SIG-M5 treated with dmso at 0.1 percent for 504 hours (cell line): ENCODE results near the gene UGT1A3.

Experiments
- DNase-seq: peaks from one replicate; lab custom pipeline; 2025; ENCODE audit not compliant: unreplicated experiment; lab: John Stamatoyannopoulos, UW

The UGT1A3 gene

DNA sequence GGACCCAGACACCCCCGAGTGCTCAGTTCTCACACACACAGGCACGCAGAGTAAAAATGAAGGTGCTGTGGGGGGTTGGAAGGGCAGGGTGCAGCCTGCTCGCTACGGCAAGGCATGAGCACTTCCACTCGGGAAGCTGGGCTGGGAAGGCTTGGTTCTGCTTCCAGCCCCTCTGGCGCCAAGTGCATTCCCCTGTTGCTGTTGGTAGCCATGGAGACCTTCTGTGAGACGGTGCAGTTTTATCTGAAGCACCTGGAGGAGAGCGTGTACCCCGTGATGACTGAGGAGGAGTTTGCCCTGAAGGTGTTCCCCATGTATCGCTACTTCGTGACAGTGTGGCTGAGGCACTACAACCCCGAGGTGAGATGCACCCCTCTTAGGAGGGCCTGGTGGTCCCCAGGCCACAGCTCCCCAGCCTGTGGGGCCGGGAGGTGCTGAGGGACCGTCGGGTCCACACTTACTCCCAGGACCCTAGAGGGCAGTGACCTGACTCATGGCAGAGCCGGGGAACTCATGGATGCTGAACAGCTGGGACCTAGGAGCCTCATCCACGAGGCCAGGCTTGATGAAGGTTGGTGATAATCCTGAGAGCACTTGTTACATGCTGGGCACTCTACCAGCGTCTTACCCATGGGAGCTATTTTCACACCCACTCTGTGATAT is 64.8 kb downstream of the UGT1A3 start:
- DNase-seq, result no peak

DNA sequence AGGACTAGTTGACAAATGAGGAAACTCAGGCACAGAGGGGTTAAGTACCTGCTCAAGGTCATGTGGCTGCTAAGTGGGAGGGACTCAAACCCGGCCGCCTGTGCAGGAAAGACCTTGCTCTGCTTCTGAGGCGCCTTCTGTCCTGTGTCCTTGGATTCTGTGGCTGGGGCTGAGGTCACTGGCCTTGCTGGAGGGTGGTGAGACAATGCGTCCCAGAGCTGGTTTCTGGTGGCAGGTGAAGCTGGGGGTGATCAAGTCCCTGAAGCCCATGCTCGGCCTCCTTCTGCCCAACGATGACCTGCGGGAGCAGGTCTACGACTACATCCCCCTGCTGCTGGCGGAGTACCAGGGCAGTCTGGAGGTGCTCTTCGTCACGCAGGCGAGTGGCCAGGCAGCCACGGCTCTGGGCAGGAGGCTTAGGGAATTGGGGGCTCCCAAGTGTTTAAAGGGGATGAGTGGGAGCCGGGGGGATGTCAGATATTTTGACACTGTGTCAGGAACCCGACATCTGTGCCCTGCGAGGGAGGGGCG is 65.4 kb downstream of the UGT1A3 start:
- no peak for DNase-seq

DNA sequence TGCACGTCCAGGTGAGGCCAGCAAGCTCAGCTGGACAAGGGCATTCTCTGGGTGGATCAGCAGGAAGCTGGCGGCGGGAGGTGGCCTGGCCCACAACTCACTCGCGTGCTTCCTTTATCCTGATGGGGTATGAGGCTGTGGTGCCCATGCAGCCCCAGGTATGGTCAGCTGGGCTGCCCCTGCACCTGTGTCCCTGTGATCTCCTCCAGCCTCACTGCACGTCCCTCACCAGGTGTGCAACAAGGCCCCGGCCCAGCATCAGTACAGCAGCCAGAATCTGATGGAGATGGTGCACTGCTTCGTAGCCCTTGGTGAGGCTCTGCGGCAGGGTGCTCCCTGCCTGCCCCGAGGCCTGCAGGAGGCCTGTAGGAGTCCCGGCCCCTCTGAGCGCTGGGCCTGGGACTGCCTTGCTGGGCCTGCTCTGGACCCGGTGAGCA is 66.9 kb downstream of the UGT1A3 start:
- no peak for DNase-seq

DNA sequence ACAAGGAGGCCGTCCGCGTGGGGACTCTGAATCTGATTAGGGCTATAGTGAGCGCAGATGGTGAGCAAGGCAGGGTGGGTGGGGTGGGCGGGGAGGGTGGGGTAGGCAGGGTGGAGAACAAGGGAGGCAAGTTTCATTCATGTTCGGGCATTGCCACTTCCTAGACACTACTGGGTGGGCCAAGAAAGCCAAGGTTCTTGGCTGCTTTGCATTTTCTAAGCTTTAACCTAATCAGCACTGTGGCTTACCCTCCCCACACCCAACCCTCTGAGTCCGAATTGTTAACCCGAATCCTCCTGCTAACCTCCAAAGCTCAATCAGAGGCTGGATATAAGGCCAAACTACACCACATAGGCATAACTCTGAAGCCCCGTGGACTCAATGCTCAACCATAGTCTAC is 67.4 kb downstream of the UGT1A3 start:
- no peak for DNase-seq

DNA sequence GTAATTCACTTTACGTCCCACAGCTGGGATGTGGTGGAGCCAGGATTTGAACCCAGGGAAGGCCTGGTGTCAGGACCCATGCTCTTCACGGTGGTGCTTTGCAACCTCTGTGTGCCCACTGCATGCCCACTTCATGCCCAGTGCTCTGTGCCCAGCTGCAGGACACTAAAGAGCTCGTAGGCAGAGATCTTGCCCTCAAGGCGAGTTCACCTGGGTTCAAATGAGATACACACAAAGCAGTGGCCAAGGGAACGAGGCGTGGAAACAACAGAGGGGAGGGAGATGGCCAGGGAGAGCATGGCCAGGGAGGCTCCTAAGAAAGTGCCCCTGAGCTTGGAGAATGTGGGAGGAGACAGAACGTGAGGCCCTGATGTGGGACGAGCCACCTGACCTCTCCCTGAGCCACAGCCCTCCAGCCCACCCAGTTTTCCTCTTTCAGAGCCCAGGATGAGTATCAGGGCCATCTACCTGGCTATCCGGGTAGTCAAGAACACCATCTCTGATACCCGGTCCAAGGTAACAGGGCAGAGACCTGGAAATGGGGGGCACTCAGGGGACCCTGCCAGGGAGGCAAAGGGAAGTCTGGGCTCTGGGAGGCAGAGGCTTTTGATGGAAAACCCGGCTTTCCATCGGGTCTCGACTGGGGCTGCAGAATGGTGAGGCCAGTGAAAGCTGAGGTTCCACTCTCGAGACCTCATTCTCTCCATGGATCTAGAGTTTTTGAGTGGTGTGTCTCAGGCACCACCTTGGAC is 69.7 kb downstream of the UGT1A3 start:
- DNase-seq, result no peak

DNA sequence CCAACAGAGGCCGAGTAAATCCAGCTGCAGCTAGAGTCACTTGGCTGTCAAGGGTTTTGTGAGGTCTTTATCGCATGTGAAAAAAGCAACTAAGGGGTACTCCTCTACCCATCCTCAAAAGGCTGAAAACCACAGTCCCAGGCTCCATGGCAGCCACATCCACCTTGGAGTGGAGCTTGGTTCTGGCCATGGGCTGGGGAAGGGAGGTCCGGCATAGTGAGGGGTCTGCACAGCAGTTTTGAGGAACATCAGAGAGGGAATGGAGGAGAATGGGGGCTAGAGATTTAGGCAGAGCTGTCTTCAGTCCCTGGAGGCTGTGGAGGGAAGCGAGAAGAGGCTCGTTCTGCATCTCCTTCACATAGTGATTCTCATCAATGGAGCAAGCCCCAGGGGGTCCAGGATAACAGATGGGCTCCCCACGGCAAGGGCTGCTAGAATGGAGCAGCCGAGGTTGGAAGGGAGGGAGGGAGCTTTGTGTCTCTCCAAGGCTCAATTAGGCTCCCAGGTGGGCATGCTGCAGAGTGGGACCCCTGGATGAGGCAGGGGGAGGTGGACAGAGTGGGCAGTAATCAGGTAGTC is 70.3 kb downstream of the UGT1A3 start:
- no peak for DNase-seq

DNA sequence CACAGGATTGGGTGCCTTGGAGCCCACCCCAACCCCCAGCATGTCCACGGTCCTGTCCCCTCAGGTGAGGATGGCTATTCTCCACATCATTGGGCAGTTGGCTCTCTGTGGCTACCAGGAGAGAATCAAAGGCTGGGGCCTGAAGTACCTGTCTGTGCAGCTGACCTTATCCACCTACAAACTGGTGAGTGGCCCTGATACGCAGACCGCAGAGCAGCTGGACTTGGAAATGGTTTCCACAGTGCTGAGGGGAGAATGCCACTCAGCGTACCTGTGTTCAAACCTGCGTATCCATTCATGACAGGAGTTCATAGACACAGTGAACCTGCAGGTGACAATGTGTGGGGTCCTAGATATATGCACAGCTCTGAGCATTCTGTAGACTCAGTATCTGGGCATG is 70.9 kb downstream of the UGT1A3 start:
- DNase-seq, result no peak

DNA sequence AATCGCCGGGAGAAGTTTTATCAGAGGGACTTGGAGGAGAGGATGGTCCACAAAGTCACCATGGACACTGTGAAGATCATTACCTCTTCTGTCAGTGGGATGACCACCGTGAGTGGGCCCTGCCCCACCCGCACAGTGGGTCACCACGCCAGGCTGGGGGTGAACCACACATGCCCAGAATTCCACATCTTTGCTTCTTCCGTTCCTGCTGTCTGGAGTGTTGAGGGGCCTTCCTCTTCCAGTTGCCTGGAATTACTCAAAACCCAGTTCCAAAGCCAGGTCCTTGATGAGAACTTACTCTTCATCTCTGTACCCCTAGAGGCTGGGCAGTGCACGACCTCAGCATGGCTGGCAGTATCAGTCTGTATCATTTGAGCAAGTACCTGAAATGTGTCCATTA is 71.4 kb downstream of the UGT1A3 start:
- no peak for DNase-seq

DNA sequence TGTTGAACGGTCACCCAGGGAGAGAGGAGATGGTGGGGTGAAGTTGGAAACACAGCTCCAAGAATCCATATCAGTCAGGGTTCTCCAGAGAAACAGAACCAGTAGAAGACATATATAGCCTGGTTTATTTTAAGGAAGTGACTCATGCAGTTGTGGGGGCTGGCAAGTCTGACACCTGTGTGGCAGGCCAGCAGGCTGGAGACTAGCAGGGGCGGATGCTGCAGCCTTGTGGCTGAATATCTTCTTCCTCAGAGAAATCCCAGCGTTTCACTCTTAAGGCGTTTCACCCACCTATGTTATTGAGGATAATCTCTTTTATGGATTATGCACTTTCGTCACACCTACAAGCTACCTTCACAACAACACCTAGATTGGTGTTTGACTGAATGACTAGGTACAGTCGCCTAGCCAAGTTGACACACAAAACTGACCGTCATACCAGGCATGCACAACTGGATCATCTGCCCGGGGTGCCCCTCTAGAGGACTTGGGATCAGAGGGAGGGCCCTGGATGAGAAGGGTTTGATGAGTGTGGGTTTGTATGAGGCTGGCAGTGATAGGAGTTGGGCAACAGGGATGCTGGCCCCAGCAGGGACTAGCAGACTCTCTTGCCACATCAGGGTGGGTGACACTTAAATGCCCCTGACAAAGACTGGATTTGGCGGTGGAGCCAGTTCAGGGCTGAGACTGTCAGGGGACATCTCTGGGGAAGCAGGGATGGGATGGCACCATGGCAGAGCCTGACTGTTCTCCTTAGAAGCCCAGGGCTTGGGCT is 72.7 kb downstream of the UGT1A3 start:
- DNase-seq, result no peak

DNA sequence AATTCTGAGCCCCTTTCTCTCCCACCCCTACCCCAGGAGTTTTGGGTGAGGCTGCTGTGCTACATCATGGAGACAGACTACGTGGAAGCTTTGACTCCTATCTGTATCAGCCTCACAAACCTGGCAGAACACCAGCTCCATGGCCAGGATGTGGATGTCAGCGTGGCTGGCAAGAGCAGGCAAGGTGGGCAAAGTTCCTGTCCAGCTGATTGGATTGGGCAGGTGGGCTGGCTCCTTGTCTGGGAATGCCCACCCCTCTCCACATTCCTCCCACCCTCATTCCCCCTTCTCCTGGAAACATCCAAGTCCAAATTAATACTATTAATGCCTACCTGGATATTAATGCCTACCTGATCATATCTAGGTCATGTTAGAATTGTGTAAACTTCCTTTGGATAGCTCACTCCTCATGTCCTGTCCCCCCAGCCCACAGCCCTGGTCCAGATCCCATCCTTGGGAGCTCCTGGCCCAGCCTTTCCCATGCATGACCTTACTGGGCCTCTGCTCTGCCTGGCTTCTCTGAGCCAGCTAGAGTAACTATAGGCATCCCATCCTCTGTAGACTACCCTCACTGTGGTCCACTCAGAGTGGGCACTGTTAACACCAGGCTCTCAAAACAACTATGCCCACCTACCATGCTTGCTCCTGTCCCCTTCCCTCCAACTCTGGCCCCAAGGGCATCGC is 73.4 kb downstream of the UGT1A3 start:
- DNase-seq, result no peak

DNA sequence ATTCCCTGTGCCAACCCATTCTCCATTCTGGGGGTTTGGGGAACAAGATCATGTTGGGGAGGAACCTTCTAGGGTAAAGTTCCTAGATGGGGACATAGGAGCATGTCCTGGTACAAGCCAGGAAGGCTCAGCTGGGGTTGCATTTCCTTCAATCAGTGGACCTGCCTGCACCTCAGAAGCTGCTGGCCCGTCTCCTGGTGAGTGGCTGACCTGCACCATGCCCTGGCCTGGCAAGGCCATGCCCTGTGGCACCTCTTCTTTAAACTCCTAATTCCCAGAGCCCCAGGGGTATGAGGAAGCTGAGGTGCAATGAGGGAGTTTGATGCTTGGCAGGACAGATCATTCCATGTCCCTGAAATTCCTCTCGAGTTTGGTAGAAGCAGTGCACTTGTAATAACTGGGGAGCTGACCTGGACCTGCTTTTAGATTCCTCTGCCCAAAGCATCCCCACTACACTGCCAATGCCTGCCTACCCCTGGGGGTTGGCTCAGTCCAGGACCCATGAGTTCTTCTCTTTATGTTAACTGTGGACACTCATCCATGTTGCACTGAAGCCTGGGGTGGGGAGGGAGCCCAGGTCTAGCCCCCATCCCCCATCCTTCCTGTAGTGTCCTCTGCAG is 74.6 kb downstream of the UGT1A3 start:
- DNase-seq, result no peak

DNA sequence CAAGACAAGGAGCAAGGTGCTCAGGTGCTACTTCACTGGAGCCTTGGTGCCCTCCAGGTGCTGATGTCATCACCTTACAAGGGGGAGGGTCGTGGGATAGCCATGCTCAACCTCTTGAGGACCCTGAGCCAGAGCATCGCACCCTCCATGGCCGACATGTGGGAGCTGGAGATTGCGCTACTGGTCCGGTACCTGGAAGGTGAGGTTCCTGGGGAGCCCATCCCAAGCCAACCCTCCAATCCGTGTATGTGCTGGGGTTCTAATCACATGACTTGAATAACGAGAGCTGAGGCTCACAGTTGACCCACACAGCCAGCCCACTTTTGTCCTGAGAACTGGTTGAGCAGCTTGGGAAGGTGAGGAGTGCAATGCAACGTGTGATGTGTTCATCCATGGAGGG is 75.2 kb downstream of the UGT1A3 start:
- DNase-seq, result no peak

DNA sequence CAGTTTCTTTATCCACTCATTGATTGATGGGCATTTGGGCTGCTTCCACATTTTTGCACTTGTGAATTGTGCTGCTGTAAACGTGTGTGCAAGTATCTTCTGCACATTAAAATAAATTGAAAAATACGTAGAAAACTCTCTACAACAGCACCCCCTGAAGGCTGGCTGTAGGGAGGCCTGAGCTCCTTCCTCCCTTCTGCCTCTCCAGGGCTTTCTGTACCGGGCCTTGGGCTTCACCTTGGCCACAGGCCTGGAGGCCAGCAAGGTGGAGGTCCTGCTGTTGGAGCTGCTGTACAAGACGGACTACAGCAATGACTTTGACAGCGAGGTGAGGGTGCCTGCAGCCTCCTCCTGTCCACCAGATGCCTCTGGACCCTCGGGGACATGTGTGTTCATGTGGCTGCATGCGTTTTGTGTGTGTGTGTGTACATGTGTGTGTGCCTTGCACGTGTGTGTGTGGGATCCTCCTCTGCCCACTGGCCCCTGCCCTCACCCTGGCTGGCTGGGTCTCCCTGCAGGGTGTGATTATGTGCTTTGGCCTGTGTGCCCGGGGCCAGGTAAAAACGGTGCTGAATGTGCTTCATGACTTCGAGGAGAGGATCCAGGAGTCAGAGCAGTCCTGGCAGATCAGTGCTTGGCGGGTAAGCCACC is 78.5 kb downstream of the UGT1A3 start:
- no peak for DNase-seq

DNA sequence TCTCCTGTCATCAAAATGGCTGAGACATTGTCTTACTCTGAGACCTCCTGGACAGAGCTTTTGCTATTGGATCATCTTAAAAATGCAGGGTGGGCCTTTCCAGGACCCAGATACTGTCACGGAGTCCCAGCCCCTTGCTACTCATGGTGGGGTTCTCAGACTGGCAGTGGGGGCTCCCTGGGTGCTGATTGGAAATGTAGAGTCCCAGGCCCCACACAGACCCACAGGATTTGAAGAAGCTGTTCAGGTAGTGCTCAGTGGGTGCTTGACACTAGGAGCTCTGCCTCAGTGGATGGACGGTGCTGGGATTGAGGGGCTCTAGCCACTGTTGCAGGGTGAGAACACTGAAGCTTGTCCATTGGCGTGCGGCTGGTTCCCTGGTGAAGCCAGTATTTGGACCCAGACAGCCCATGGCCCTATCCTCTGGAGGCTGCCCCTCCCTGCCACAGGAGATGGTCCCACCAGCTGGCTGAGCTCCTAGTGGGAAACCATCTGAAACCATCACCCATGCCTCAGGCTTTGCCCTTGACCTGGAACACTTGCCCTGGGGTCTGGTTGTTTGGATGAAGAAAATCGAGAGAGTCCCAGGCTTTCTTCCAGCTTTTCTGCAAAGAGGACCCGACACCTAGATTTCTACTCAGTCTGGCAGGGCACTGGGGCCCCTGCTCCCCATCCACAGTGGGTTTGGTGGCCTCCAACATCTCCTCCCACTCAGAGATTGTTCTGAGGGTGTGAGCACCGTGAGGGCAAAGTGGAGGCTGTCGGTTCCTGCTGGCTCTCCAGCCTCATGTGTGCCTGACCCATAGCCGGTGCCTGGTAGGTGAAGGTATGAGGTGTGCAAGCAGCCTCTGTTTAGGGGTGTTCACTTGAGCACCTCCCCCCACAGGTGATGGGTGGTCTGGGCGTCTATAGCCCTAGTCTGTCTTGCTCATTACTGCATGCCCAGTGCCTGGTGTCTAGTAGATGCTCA is 79.4 kb downstream of the UGT1A3 start:
- DNase-seq, result no peak

DNA sequence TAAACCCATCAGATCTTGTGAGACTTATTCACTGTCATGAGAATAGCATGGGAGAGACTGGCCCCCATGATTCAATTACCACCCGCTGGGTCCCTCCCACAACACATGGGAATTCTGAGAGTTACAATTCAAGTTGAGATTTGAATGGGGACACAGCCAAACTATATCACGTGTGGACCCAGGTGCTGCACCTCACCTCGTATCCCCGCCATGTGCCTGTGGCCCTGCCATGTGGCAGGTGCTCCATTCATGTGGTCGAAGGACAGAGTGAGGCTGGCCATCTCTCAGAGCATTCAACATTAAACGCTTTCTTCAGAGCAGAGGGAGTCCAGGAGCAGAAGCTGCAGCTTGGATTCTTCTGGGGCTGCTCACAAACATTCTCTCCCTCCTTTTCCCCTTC is 81.5 kb downstream of the UGT1A3 start:
- DNase-seq, result no peak

DNA sequence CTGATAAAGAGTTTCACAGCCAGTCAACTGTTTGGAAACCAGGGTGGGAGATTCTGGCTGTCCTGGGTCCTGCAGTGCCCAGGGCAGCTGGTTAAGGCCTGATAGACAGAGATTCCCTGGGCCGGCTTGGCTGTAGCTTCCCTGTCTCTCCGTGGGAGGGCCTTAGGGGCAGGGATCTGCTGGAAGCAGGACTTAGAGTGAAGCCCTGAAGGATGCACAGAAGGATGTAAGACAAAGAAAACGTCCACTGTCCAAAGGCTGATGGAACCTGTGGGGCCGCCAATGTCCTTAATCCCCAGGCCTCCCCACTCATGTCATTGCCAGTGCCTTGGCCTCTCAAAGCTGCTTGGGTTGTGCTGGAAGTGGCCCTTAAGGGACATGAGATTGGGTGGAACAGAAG is 82.2 kb downstream of the UGT1A3 start:
- DNase-seq, result no peak

DNA sequence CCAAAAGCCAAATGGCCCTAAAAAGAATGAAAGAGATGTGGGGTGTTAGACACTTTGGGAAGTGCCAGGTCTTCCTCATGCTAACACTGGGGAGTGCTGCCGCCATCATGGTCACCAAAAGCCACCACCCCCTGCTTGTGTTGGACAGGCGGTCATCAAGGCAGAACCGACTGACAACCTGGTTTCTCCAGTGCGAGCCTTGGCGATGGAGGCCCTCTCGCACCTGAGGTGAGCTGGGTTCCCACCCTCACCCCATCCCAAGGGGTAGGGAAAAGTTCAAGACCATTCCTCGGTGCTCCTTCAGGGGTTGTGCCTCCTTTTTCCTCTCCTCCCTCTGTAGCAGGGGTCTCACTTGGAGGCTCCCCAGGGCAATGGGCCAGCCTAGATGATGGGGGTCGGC is 82.9 kb downstream of the UGT1A3 start:
- no peak for DNase-seq

DNA sequence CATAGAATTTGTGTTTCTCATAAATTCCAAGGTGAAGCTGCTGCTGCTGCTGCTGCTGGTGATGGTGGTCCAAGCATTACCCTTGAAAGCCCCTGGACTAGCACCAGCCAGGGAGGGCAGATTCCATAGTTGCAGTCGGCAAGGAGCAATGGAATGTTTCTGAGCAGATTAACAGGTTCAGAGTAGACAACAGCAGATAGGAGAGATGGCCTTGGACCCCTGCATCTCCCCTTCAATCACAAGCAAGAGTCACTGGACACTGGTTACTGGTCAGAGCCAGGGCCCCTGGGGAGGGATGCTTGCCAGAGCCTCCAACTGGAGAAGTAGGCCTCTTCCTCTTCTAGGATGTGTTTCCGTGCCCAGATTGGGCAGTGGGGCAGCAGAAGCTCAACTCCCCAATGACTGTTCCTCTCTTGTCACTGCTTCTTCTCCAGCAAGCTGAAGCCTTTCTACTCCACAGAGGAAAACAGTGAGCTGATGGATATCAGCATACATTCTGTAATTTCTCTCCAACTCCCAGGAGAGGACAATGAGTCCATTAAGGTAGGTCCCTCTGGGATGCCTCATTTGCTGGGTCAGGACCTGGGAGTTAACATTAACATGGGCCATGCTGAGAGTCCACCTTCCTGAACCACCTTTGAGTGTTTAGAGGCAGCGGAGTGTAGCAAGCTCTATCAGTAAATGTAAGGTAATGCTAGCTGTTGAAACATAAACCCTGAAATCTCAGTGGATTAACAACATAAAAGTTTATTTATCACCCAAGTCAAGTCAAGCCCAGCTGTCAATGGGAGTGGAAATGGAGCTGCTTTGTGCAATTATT is 84.6 kb downstream of the UGT1A3 start:
- DNase-seq, result no peak
